Muscle layer of colon (tissue), 2 donors: ENCODE data around the gene ATG4D.

Experiments
- H3K27ac ChIP-seq: one replicate; pipeline ENCODE4 v1.7.0; 2013; ENCODE audit warnings: low read depth, mild to moderate bottlenecking, low read length, moderate library complexity
- H3K27me3 ChIP-seq, 2 donors: one replicate each; pipeline ENCODE4 v1.7.0; 2013; ENCODE audit warnings: low read length in 2 of 2, mild to moderate bottlenecking in 2 of 2; ENCODE audit not compliant: insufficient read depth in 2 of 2, control insufficient read depth in 1 of 2
- H3K36me3 ChIP-seq: one replicate; pipeline ENCODE4 v1.7.0; 2013; ENCODE audit warnings: mild to moderate bottlenecking, low read length; ENCODE audit not compliant: insufficient read depth
- H3K4me1 ChIP-seq: one replicate; pipeline ENCODE4 v1.7.0; 2013; ENCODE audit warnings: mild to moderate bottlenecking, low read length; ENCODE audit not compliant: insufficient read depth
- H3K4me3 ChIP-seq, 2 donors: one replicate each; pipeline ENCODE4 v1.7.0; 2013; ENCODE audit warnings: low read length in 2 of 2, low read depth in 1 of 2, mild to moderate bottlenecking in 1 of 2, moderate library complexity in 1 of 2
- H3K9ac ChIP-seq: one replicate; pipeline ENCODE4 v1.7.0; 2013; ENCODE audit warnings: low read length
- H3K9me3 ChIP-seq: one replicate; pipeline ENCODE4 v1.7.0; 2013; ENCODE audit warnings: mild to moderate bottlenecking, low read length
- donor health status: abdominal sarcoma.
- donor health status: Adenocarcinoma of cecum.

Gene ATG4D

GRCh38 chr19:10510301-10510802 is 33.4 kb upstream of the ATG4D start:
- Histone ChIP-seq H3K27me3 (peaks cover 26 to 48% of the 10 kb centered on the region in 2 donors), H3K9ac (no peak overlapping the region), H3K36me3 (no peaks in the 10 kb centered on the region)

GRCh38 chr19:10513223-10513622 is 30.5 kb upstream of the ATG4D start:
- H3K4me1 ChIP-seq: no peaks in the 10 kb centered on the region
- H3K36me3 ChIP-seq: no peaks in the 10 kb centered on the region
- no peak overlapping the region for H3K27ac ChIP-seq
- H3K9me3 ChIP-seq: no peaks in the 10 kb centered on the region
- H3K9ac ChIP-seq: no peak overlapping the region
- H3K27me3 ChIP-seq: peaks cover 37 to 77% of the 10 kb centered on the region in 2 donors
- no peak overlapping the region for H3K4me3 ChIP-seq

More at GRCh38 chr19:10510301-10510802, 33.4 kb upstream of the ATG4D start:
- no peak overlapping the region for H3K27ac ChIP-seq
- H3K4me1 ChIP-seq: no peaks in the 10 kb centered on the region
- no peak overlapping the region for H3K4me3 ChIP-seq
- no peaks in the 10 kb centered on the region for H3K9me3 ChIP-seq

- no peak overlapping the region for H3K27ac ChIP-seq
- peaks cover 46 to 87% of the 10 kb centered on the region in 2 donors for H3K27me3 ChIP-seq
- H3K9ac ChIP-seq: no peak overlapping the region
- H3K4me3 ChIP-seq: no peak overlapping the region
- H3K4me1 ChIP-seq: no peaks in the 10 kb centered on the region
- H3K9me3 ChIP-seq: no peaks in the 10 kb centered on the region
- no peaks in the 10 kb centered on the region for H3K36me3 ChIP-seq
These were observed 29.2 kb upstream of the ATG4D start for GRCh38 chr19:10514211-10515145.

GRCh38 chr19:10516064-10516385 is 27.7 kb upstream of the ATG4D start:
- H3K9me3 ChIP-seq: no peaks in the 10 kb centered on the region
- H3K27ac ChIP-seq: no peak overlapping the region
- peaks cover 44 to 81% of the 10 kb centered on the region in 2 donors for H3K27me3 ChIP-seq
- no peak overlapping the region for H3K9ac ChIP-seq
- no peak overlapping the region for H3K4me3 ChIP-seq
- H3K36me3 ChIP-seq: no peaks in the 10 kb centered on the region
- no peaks in the 10 kb centered on the region for H3K4me1 ChIP-seq

- Histone ChIP-seq H3K27ac (no peak overlapping the region), H3K9me3 (no peaks in the 10 kb centered on the region), H3K36me3 (no peaks in the 10 kb centered on the region), H3K27me3 (peaks cover 44 to 79% of the 10 kb centered on the region in 2 donors), H3K4me1 (no peaks in the 10 kb centered on the region), H3K9ac (no peak overlapping the region), H3K4me3 (no peak overlapping the region)
These were observed 26.9 kb upstream of the ATG4D start for GRCh38 chr19:10516671-10517286.

GRCh38 chr19:10517361-10517759 is 26.3 kb upstream of the ATG4D start, which contains the start of gene S1PR5:
Gene S1PR5, minus strand, starts transcription at chr19:10517447. Its CDS starts 2,436 bp downstream, at chr19:10515011.
- Histone ChIP-seq H3K27me3 (peaks cover 44 to 75% of the 10 kb centered on the region in 2 donors), H3K36me3 (no peaks in the 10 kb centered on the region), H3K9ac (no peak within 1 kb of the TSS), H3K4me3 (no peak within 1 kb of the TSS), H3K9me3 (no peaks in the 10 kb centered on the region), H3K4me1 (no peaks in the 10 kb centered on the region), H3K27ac (no peak within 1 kb of the TSS)

- H3K4me3 ChIP-seq: no peak overlapping the region
- H3K4me1 ChIP-seq: no peaks in the 10 kb centered on the region
- H3K9ac ChIP-seq: no peak overlapping the region
- H3K36me3 ChIP-seq: no peaks in the 10 kb centered on the region
- H3K27me3 ChIP-seq: peaks cover 42 to 70% of the 10 kb centered on the region in 2 donors
- no peak overlapping the region for H3K27ac ChIP-seq
- no peaks in the 10 kb centered on the region for H3K9me3 ChIP-seq
These were observed 25.8 kb upstream of the ATG4D start for GRCh38 chr19:10517760-10518443.

- H3K9ac ChIP-seq: no peak overlapping the region
- peaks cover 36 to 62% of the 10 kb centered on the region in 2 donors for H3K27me3 ChIP-seq
- no peaks in the 10 kb centered on the region for H3K4me1 ChIP-seq
- no peaks in the 10 kb centered on the region for H3K9me3 ChIP-seq
- no peak overlapping the region for H3K4me3 ChIP-seq
- no peak overlapping the region for H3K27ac ChIP-seq
- no peaks in the 10 kb centered on the region for H3K36me3 ChIP-seq
These were observed 25.0 kb upstream of the ATG4D start for GRCh38 chr19:10518444-10519361.

- H3K9ac ChIP-seq: no peak overlapping the region
- H3K4me1 ChIP-seq: no peaks in the 10 kb centered on the region
- no peaks in the 10 kb centered on the region for H3K36me3 ChIP-seq
- peaks cover 36 to 55% of the 10 kb centered on the region in 2 donors for H3K27me3 ChIP-seq
- no peak overlapping the region for H3K27ac ChIP-seq
- H3K9me3 ChIP-seq: no peaks in the 10 kb centered on the region
- H3K4me3 ChIP-seq: no peak overlapping the region
These were observed 24.3 kb upstream of the ATG4D start for GRCh38 chr19:10519421-10519820.

GRCh38 chr19:10520652-10521318 is 22.9 kb upstream of the ATG4D start:
- peaks cover 24 to 42% of the 10 kb centered on the region in 2 donors for H3K27me3 ChIP-seq
- no peaks in the 10 kb centered on the region for H3K36me3 ChIP-seq
- no peak overlapping the region for H3K4me3 ChIP-seq
- no peaks in the 10 kb centered on the region for H3K9me3 ChIP-seq
- no peak overlapping the region for H3K9ac ChIP-seq
- no peaks in the 10 kb centered on the region for H3K4me1 ChIP-seq
- H3K27ac ChIP-seq: no peak overlapping the region
